CMK (cell line): ENCODE results near the gene MTG1.
"Not testable (repeated sequence)": the region's sequence is repeated elsewhere in the genome, so short reads cannot be mapped to it uniquely, and the experiment has no call there.

Experiments used
- DNase-seq: peaks from one replicate; pipeline ENCODE4 v3.0.0-alpha.2; 2010; ENCODE audit warnings: low read depth

MTG1 gene

DNA sequence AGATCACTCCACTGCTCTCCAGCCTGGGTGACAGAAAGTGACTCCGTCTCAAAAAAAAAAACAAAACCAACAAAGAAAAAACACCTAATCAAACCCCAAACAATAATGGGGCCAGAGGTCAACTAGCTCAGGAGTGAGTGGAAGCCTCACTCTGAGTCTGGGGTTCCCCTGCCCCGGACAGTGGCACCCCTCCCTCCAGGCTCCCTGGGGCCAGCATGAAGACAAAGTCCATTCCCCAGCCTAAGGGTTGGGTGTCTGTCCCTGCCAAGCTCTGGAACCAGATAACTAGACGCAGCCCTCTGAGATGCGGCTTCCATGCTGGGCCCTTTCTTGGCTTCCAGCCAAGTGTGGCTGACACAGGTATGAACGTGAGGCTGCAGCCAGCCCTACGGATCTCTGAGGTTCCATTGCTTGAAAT is 34.4 kb upstream of the MTG1 start:
- no peak for DNase-seq

DNA sequence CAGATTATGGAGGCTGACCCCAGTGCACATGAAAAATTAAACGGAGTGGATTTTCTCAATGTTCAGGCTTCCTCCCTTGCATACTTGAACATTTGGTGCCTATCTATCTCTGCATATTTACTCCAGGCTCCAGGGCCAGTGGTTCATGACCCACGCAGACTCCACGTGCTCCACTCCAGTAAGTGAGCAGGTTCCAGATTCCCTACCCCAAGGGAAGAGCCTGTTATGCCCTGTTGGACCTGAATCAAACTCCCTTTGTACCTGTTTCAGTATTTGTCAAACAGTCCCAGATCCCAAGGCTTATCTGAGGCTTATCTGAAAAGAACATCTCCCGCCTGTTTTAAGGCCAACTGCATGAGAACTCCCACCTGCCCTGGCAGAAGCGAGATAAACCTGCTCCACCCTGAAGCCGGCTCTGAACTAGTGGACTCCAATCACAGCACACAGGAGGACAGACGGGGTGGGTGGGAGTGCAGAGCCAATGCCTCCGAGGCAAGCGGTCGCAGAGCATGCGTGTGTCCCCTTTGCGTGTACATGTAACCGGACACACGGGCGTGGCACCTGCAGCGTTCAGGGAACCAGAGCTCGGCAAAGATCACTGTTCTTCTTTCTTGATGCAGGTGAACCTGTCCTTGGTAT is 33.9 kb upstream of the MTG1 start:
- no peak for DNase-seq

DNA sequence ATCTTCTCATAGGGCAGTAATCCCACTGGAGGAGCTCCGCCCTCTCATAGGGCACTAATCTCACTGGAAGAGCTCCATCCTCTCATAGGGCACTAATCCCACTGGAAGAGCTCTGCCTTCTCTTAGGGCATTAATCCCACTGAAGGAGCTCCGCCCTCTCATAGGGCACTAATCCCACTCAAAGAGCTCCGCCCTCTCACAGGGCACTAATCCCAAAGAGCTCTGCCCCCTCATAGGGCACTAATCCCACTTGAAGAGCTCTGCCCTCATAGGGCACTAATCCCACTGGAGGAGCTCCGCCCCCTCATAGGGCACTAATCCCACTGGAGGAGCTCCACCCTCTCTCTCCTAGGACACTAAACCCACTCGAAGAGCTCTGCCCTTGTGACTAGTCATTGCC is 32.7 kb upstream of the MTG1 start:
- DNase-seq, result no peak

DNA sequence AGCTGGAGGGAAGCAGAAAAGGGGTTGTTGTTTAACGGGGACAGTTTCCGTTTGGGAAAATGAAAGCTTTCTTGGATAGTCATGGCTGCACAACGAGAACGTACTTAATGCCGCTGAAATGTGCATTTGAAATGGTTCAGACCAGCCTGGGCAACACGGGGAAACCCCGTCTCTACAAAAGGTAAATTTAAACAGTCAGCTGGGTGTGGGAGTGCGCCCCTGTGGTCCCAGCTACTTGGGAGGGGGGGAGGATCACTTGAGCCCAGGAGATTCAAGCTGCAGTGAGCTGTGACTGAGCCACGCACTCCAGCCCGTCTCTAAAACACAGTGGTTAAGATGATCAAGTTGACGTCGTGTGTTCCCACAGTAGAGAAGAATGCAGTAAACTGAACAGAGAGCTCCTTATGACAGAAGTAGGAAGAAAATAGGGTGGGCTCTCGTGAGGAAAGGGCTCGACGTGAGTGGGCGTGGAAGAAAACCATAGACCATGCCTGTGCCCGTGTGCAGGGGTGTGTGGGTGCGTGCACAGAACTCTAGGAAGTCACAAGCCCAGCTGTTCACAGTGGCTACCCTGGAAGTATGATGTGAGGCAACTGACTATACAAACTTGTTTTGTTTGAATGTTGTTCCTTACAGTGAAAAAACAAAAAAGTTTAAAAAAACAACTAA is 32.0 kb upstream of the MTG1 start:
- no peak for DNase-seq

DNA sequence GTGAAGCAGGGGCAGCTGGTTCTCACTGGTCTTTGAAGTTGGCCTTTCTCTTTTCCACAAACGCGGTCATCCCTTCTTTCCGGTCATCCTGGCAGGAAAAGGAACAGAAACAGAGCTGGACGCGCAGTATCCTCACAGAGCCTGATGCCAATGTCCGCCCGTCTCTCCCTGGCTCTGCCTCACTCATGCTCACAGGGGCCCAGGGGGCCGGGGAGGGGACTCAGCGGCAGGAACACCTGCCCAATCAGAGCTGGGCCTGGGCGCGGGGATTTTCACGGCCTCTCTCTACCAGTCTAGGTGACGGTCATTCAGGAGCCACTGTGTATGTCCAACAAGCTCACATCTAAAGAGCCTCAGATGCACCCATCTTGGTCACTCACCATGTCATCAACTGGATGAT is 31.1 kb upstream of the MTG1 start:
- no peak for DNase-seq

DNA sequence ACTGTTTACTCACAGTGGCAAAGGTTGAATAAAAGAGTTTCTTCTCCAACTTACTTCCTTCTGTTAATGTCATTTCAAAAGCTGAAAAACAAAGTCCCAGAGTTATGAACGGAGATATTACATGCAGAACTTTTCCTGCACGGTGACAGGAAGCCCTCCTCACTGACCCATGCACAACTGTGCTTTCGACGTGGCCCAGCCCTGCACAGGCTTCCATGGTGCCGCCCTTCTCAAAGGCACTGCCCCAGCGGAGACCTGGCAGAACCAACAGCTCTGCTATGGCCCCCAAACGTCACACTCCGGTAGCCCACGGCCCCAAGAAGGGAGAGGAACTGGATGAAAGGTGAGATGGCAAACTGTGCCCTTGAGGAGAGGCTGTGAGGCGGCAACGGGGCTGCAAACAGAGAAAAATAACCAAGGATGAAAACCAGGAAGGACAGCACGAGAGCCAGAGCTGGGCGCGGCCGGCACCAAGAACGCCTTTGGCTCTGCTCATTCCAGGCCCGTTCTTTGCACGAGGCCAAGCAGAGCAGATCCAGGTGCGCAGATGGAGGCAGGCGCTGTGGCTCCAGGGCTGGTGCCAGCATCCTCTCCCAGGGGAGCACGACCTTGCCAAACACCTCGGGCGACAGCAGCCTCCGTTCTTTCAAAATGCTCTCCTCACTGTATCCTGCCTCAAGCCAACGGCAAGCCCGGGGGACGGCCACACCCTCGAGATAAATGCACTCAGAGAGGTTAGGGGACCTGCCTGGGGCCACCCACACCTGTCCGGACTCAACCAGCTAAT is 29.1 kb upstream of the MTG1 start:
- no peak for DNase-seq

DNA sequence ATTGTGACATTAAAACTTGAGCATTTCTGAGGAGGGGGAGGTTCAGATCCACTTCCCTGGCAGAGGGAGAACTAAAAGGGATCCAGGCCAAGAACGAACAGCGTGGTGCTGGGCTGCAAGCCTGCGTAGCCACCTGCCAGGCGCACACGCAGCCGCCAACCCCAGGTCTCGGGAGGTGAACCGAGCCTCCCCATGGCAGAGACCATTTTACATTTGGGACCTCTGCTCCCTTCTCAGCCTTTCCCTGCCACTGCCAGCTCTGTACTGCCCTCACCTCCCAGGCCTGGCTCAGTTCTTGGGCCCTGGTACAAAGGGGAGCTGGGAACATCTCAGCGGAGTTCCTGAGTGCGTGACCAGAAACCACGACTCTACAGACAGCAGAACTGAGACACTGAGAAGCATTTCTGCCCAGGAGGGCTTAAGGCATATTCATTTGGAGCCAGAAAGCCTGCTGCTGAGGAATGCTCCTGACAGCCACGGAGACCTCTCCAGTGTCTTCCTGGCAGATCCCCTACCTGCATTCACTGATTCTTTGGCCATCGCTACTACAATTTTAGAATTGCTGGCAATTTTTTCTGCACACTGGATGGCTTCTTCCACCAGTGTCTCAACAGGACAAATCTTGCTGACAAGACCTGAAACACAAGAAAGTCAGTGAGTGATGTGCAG is 28.4 kb upstream of the MTG1 start:
- DNase-seq, result no peak

DNA sequence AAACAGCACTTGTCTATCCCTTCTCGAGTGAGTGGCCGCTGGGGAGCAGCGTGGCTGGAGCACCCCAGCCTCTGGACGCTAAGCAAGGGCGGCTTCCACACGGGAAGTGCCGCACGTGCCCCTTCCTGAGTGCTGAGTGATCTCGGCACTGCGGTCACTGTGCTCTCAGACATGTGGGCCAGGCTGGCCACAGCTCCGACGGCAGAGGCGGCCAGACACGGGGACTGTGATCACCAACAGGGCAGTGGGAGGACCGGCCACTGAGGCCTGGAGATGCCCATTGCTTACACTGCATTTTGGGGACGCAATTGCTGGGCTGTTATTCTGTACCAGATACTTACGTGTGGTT is 27.9 kb upstream of the MTG1 start:
- DNase-seq, result no peak

DNA sequence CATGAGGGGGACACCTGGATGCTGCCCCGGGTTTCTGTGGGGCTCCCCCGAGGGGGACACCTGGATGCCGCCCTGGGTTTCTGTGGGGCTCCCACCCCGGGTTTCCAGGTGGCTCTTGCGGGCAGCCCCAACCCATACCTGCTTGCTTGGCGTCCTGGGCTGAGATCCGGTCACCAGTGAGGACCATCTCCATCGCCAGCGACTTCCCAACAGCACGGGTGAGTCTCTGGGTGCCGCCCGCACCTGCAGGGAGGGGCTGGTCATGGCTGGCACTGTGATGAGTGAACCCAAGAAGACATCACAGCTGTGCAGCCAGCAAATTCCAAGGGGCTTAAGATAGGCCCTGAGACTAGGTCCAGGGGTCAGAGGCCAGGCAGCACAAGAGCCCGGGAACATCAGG is 27.2 kb upstream of the MTG1 start:
- DNase-seq, result no peak

DNA sequence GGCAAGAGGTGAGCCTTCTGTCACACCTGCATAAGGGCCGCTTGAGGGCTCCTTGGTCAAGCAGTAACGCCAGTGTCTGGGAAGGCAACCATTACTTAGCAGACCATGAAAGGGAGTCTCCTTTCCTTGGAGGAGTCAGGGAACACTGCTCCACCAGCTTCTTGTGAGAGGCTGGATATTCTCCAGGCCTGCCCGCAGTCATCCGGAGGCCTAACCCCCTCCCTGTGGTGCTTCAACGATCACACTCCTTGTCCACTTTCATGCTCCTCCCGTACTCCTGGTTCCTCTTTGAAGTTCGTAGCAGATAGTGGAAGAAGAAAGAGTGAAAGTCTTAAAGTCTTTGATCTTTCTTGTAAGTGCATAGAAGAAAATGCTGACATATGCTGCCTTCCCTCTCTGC is 26.5 kb upstream of the MTG1 start:
- DNase-seq, result not testable (repeated sequence)

DNA sequence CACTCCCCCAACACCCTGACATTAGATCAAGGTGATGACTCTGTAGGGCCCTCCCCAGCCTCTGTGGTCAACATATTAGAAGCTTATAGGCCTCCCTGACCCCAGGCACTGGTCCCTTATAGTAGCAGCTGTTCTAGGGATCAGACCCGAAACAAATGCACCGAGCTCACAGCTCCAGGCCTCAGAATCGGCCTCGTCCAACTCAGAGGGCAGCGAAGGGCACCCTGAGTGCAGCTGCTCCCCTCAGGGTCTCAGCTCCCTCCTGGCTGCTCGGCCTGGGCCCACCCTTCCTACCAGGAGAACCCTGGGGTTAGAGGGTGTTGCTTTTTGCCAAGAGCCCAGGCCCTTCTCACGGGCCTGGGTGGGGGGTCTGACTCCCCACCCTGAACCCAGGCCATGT is 25.8 kb upstream of the MTG1 start:
- DNase-seq, result no peak

DNA sequence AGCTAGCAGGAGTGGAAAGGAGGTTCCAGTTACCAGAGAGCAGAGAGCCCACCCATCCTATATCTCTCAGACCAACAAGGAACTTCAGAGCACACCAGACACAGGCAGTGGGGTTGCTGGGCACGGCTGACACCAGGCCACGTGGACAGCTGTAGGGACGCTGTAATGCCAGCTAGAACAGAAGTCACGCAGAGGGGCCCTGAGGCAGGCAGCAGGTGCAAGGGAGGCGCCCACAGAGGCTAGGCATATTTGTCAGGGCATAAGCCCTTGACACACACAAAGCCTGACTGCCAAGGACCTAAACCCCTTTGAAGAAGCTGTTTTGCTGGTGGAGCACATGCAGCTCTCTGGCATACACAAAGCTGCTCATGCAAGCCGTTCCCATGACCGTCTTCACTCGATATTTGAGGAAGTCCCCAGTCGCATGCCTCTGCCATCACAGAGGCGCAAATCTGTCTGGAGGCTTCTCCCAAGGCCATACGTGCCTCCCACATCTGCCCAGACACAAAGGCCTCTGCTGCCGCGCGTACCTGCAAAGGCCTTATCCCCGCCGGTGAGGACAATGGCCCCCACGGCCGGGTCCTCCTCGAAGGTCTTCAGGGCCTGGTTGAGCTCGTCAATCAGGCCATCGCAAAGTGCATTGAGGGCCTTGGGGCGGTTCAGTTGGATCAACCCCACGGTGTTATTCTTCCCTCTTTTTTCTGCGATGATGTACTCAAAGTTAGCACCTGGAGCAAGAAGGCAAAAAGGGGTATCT is 23.7 kb upstream of the MTG1 start:
- no peak for DNase-seq

DNA sequence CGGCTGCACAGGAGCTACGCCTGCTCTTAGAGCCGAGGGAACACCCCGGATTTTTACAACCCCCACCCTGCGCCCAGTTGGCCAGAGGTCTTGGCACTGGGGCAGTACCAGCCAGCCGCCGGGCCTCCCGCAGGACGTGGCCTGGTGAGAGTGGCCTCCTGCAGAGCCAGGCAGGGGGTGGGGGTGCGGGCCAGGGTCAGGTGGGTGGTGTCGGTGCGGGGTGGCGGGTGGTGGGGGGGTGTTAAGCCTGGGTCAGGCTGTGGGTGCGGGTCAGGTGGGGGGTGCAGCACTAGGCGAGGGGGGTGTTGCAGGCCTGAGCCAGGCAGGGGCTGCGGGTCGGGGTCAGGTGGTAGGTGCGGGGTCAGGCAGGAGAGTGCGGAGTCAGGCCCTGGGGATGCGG is 21.4 kb upstream of the MTG1 start:
- no peak for DNase-seq

DNA sequence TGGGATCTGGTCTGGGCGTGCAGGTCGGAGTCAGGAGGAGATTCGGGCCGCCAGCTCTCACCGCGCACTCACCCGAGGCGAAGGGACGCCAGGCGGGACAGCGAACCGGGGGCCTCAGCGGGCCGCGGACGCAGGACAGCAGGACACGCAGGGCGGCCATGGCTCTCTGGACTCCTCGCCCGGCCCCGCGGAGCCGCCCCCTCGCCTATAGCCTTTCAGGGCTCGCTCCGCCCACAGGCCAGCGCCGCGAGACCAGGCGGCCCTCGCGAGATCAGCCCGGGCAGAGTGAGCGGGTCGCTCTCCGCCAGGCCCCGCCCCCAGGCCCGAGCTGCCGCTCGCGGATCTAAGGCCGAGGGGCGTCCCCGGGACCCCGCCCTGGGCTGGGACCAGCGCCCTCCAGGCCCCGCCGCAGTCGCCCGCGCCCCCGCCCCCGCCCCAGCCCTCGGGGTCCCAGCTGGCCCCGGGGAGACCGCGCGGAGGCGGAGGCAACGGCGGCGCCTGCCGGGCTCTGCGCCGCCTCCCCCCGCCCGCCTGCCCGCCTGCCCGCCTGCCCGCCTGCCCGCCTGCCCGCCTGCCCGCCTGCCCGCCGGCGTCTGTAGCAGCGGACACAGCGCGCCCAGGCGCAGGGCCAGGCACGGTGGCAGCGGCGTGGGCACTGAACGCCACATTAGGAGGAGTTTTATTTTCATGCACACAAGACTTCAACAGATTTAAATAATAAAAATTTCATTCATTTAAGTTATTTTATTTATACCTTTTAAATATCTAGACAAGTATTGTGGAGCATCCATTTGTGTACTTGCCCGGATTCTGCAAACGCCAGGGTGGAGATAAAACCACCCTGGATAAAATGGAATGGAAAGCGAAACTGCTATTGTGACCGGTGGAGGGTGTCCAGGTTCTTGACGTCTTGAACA is 20.5 kb upstream of the MTG1 start, which contains the start of gene ECHS1:
ECHS1 (minus strand) TSS at position 181 of the 917 bp plus-strand sequence; CDS start at position 160, 21 bp downstream.
- DNase-seq, result peak; percentile 79

DNA sequence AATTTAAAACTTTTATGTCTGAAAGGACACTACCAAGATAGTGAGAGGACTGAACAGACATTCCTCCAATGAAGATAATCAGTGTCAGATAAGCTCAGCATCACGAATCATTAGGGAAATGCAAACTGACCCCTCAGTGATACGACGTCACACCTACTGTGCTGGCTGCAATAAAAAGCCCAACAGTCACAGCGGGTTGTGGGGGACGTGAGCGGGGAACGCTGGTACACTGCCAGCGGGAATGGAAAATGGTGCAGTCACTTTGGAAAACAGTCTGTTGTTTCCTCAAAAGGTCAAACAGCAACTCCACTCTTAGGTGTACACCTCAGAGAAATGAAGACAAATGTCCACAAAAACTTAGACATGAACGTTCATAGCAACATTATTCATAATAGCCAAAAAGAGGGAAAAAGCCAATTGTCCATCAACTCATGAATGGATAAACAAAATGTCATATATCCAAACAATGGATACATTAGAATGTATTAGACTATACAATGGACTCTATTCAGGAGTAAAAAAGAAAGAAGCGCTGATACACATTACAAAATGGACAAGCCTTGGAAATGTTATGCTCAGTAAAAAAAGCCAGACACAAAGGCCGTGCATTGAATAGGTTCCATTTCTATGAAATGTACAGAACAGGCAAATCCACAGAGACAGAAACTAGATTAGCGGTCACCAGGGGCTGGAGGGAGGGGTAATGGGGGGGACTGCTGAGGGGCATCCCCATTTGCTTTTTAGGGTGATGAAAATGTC is 18.4 kb upstream of the MTG1 start:
- DNase-seq, result no peak

DNA sequence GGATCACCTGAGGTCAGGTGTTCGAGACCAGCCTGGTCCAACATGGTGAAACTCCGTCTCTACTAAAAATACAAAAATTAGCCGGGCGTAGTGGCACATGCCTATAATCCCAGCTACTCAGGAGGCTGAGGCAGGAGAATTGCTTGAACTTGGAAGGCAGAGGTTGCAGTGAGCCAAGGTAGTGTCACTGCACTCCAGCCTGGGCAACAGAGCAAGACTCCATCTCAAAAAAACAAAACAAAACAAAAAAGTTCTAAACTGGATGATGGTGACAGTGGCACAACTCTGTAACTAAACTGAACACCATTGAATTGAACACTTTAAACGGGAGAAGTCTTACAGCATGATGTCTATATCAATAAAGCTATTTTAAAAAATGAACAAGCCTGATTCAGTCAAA is 17.8 kb upstream of the MTG1 start:
- DNase-seq, result not testable (repeated sequence)

DNA sequence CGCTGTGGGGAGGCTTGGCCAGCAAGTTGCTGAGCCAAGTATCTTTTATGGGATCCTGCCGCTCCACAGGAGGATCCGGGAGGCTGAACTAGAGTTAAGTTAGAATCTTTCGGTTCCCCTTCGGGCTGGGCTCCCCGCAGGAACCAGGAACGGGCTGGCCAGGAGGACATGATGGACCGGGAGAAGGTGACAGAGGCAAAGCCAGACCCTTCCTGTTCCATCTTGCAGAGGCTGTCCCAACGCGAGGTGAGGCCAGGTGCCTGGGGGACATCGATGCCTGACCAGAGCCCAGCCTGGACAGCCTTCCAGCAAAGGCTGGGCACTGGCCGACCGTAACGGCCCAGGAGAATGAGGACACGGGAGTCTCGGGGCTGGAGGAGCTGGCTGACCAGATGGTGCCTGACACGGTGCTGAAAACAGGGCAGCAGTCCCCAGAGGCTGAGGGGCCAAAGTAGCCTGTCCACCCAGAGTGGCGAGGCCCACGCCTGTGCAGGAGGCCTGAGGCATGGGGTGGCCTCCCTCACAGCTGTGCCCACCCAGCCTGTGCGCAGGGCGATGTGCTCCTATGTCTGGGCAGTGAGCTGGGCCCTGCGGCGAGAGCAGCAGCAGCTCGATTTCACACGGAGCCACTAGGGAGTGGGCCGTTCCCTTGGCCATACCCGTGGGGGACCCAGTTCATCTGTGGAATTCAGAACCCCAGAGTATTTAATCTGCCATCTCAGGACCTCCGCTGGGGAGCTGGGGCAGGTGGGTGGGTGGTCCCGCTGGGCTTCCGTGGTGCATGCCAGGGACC is 16.7 kb upstream of the MTG1 start:
- DNase-seq, result no peak

DNA sequence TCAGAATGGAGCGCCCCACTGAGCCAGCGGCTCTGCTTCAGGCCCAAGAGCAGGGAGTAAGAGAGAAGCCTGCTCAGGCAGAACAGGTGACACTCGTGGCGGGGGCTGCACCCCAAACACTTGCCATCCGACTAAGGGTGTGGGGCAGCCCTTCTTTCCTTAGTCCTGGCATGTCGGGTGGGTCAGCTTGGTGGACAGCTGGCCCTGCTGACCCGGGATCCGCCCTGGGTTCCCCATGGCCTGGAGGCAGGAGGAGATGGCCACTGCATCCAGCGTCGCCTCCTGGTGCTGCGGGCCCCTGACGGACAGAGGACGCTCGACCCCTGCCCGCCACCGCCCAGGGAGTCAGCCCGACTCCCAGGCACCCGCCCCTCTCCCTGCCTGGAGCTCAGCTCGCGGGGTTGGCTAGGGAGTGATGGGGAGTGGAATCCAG is 16.1 kb upstream of the MTG1 start:
- no peak for DNase-seq
